Stimulated activated CD8-positive, alpha-beta memory T cell treated with anti-CD3 and anti-CD28 coated beads, Interleukin-2, amount 100 ng/mL, for 1 hour (primary cell): ENCODE results near the gene FNTB.
A peak's percentile ranks its signal among the peaks of the same experiment; 100 is the strongest.

ENCODE experiments used
- DNase-seq, 2 donors: peaks; one replicate each; pipeline ENCODE4 v3.0.0-alpha.2; 2020; ENCODE audit warnings: low read depth in 2 of 2

The FNTB gene

GRCh38 chr14:64986648-64987437 is at the start of gene FNTB:
Gene FNTB (plus strand): TSS chr14:64986895. CDS start chr14:64986954, 59 bp downstream.
- DNase-seq: peak; percentile 79 to 82

DNA sequence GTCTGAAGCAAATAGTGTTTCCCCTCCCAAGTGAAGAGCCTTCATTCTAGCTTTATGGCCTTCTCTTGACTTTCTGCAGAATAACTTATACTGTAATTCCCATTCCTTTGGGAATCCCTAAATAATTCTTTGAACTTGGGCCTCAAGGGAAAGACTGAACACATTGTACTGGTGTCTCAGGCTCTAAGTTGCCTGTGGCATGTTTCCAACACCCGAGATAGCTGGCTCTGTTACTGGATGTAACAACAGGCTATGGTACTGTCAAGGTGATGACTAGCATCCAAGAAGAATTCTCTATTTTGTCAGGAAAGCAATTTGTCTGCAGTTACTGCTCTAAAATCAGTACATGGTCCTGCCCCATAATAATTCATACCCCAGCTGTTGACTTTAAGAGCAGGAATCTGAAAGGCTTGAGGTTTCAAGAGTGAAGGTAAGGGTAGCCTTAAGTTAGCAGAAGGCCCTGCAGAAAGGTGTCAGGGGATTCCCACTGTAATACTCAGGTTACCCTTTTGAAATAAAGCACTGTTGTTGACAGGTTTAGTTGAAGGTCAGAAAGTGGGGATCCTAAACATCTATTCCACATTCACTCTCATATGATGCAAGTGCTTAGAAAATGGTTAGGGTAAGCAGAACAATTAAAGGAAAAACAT is 49.4 kb upstream of the FNTB start:
- DNase-seq: no peak

- DNase-seq: no peak
Measured at GRCh38 chr14:64937821-64938193, 48.9 kb upstream of the FNTB start.

GRCh38 chr14:64938972-64939816 is 47.5 kb upstream of the FNTB start:
- DNase-seq: no peak

DNA sequence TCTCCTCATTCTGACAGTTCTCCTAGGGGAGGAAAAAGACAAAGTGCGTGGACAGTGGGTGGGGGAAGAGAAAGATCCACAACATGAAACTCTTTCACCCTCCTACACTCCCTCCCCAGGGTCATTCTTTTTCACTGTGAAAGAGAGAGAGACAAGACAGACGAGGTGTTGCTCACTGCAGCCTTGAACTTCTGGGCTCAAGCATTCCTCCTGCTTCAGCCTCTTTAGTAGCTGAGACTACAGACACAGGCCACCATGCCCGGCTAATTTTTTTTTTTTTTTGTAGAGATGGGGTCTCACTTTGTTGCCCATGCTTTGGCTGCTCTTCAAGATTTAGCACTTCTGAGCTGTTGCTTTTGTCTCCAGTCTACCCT is 46.9 kb upstream of the FNTB start:
- DNase-seq: no peak

DNA sequence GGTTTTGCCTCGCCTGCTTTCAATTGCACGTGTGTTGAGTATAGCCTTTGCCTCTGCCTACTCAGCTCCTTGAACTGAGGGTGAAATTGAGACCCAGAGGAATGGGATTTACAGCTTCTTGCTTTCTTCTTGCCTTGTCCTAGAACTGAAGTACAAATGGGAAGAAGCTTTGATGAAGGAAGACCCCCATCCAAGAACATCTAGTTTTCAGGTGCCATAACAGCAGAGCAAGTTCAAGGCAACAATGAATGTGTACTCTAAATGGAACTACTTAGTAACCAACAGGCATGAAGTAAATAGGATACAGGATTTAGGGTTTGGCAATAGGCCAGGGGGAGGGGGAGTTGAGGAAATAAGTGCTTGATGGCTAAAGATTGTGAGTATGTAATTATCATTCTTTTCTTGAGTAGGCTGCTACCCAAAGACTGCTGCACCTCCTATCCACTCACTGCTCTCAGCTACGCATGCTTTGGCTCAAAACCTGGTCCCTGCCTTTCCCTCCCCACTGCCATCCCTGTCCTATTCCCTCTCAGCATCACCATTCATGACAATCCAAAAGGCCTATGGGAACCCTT is 46.3 kb upstream of the FNTB start:
- no peak for DNase-seq

DNA sequence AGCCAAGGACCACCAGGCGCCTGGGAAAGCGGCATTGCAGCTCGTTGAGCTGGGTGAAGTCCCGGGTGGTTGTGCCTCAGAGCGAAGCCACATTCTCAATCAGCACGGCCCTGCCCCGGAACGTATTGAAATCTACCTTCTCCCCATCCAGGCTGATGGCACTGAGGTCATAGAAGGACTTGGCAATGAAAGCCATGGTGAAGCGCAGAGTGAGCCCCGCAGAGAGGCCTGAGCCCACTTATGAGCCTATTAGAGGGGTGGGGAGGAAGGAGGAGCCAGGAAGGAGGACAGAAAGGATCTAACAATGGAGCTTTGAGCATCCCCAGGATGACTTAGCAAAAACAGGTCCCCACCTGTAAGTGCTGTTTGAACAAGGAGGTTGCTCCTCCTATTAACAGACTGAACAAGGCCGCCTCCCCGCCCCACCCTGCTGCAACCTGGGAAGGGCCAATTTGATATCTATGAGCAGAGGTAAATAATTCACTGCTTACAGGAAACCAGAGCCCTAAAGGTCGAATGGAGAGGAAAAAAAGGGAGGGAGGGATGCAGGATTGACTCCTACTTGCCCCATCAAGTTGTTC is 44.1 kb upstream of the FNTB start, which contains the start of gene GPX2:
GPX2 (minus strand) TSS at position 215 of the 581 bp plus-strand sequence; CDS start at position 196, 19 bp downstream.
- no peak for DNase-seq

- no peak for DNase-seq
Measured at GRCh38 chr14:64943556-64943955, 43.1 kb upstream of the FNTB start.

DNA sequence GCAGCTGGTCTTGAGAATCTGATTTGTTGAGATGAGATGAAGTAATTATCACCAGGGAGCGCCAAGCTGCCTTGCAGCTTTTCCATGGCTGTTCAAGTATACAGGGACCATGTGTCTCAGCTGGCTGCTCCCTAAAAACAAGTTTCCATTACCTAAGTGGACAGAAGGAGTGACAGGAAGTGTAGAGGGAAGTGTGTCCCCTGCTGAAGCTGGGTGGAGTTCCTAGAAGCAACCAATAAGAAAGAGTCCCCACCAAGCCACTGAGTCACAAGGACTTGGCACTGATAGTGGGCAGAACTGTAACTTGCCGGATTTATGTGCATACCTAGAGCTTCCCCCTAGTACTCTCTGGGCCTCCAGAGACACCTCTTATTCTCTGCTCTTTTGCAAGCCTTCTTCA is 42.7 kb upstream of the FNTB start:
- no peak for DNase-seq

DNA sequence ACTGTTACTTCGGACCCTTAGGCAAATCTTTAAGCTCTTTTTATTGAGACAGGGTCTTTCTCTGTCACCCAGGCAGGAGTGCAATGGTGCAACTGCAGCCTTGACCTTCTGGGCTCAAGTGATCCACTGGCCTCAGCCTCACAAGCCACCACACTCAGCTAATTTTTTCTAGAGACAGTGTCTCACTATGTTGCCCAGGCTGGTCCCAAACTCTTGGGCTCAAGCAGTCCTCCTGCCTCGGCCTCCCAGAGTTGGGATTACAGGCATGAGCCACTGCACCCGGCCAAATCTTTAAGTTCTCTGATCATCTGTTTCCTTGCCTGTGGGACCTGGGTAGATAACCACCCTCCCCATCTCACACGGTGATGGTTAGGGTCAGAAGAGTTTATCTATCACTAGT is 41.8 kb upstream of the FNTB start:
- no peak for DNase-seq

- DNase-seq: no peak
Measured at GRCh38 chr14:64945431-64946178, 41.1 kb upstream of the FNTB start.

DNA sequence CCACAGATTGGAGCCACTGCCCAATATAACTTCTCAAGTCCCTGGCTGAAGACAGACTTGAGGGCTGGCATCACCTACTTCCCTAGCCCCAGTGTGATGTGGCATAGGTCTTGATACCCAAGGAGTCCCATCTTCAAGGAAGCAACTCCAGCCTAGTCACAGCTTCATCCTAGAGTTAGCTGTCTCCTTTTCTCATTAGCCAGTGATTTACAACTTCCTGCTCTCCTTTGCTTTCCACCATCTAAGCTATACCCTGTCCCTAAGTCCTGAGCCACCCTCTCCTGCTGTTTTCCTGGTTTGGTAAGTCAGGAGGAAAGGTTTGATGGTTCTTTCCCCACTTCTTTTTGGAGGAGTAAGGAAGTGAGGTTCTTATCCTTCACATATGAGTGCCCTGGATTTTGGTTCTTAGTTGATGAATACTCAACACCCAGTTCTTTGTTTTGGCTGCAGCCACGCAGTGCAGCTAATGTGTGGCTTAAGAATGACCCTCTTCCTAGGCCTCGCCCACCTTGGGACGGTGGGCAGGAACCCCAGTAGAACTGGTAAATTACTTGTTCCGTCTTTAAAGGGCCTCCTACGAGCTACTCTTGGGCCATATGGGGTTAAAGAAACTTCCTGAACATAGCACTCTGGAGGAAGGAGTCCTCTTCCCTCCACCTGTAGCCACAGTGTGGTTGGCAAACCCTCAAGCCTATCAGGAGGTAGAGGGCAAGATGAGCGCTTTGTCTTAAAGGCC is 40.2 kb upstream of the FNTB start:
- DNase-seq: no peak

- no peak for DNase-seq
Measured at GRCh38 chr14:64947710-64948611, 38.7 kb upstream of the FNTB start.

DNA sequence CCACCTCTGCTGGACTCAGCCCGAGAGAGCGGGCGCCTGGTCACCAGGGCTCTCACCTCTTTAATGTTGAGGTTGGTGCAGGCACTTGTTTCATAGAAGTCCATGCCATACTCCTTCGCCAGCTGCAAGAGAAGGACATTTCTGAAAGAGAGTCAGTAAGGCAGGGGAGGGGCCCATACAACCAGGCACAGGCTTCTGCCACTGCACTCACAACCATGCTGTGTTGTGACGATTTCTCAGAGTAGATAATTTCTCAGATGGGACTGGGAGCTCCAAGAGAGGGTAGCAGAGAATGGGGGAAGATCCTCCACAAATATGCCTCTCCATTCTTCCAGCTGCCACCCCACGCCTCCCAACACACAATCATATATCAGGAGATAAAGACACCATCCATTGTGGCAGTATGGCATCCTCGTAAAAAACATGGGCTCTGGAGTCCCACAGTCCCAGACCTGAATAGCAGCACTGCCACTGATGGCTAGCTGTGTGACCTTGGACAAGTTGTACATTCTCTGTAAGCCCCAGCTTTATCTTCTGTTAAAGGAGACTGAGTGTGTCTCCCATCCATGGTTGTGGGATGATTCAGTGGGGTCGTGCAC is 38.0 kb upstream of the FNTB start:
- DNase-seq: no peak

GRCh38 chr14:64950889-64951288 is 35.8 kb upstream of the FNTB start:
- no peak for DNase-seq

GRCh38 chr14:64951291-64951690 is 35.4 kb upstream of the FNTB start:
- no peak for DNase-seq

GRCh38 chr14:64951724-64952123 is 35.0 kb upstream of the FNTB start:
- DNase-seq: no peak

- DNase-seq: no peak
Measured at GRCh38 chr14:64952598-64953309, 33.9 kb upstream of the FNTB start.
